ENCODE measurements around the gene NFRKB.

GRCh38 chr11:129871914-129872313 lies 23.5 kb downstream of the NFRKB start:
- TF ChIP-seq ZNF274 (IDR thresholded peaks at IDR 0.05; ENCODE audit: low read depth, low read length) (no peak), JUND (IDR thresholded peaks at IDR 0.05) (no peak), SIN3A (IDR thresholded peaks at IDR 0.05; ENCODE audit: low read depth) (no peak), CEBPB (IDR thresholded peaks at IDR 0.05; ENCODE audit: low read depth) (no peak), EZH2 (IDR thresholded peaks at IDR 0.05) (no peak)
- TF ChIP-seq, protein P1, sequence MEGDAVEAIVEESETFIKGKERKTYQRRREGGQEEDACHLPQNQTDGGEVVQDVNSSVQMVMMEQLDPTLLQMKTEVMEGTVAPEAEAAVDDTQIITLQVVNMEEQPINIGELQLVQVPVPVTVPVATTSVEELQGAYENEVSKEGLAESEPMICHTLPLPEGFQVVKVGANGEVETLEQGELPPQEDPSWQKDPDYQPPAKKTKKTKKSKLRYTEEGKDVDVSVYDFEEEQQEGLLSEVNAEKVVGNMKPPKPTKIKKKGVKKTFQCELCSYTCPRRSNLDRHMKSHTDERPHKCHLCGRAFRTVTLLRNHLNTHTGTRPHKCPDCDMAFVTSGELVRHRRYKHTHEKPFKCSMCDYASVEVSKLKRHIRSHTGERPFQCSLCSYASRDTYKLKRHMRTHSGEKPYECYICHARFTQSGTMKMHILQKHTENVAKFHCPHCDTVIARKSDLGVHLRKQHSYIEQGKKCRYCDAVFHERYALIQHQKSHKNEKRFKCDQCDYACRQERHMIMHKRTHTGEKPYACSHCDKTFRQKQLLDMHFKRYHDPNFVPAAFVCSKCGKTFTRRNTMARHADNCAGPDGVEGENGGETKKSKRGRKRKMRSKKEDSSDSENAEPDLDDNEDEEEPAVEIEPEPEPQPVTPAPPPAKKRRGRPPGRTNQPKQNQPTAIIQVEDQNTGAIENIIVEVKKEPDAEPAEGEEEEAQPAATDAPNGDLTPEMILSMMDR (IDR thresholded peaks at IDR 0.05 in 2 of 3, conservative IDR thresholded peaks at IDR 0.05 in 1 of 3; ENCODE audit: borderline replicate concordance in 1 of 3, insufficient read depth in 1 of 3, low read depth in 2 of 3, low read length in 2 of 3): no peak
- TF ChIP-seq, protein P2, sequence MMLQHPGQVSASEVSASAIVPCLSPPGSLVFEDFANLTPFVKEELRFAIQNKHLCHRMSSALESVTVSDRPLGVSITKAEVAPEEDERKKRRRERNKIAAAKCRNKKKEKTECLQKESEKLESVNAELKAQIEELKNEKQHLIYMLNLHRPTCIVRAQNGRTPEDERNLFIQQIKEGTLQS (IDR thresholded peaks at IDR 0.05): no peak
